Mucosa of stomach (tissue), 1 donor: ENCODE data around the gene RCE1.

Experiments used
- H3K27me3 ChIP-seq: one replicate; pipeline ENCODE4 v1.7.0; 2013; ENCODE audit warnings: mild to moderate bottlenecking, low read length; ENCODE audit not compliant: control insufficient read depth, insufficient read depth
- H3K36me3 ChIP-seq: one replicate; pipeline ENCODE4 v1.7.0; 2013; ENCODE audit warnings: low read length; ENCODE audit not compliant: control insufficient read depth, insufficient read depth
- H3K4me1 ChIP-seq: one replicate; pipeline ENCODE4 v1.7.0; 2013; ENCODE audit warnings: mild to moderate bottlenecking, low read length; ENCODE audit not compliant: control insufficient read depth, insufficient read depth
- H3K4me3 ChIP-seq: one replicate; pipeline ENCODE4 v1.7.0; 2013; ENCODE audit warnings: low read length
- H3K9ac ChIP-seq: one replicate; pipeline ENCODE4 v1.7.0; 2013; ENCODE audit warnings: mild to moderate bottlenecking, low read length, moderate library complexity
- H3K9me3 ChIP-seq: one replicate; pipeline ENCODE4 v1.7.0; 2013; ENCODE audit warnings: mild to moderate bottlenecking, low read length, moderate library complexity; ENCODE audit not compliant: control insufficient read depth
- donor health status: Pancreatic carcinoma.

RCE1 gene

GRCh38 chr11:66846671-66847091 lies 3.4 kb downstream of the RCE1 start:
- Histone ChIP-seq H3K36me3 (peaks cover 6% of the 10 kb centered on the region), H3K9me3 (no peaks in the 10 kb centered on the region), H3K4me1 (peaks cover 20% of the 10 kb centered on the region), H3K9ac (no peak overlapping the region), H3K4me3 (no peak overlapping the region), H3K27me3 (no peaks in the 10 kb centered on the region)

- H3K4me3 ChIP-seq, result no peak overlapping the region
- H3K27me3 ChIP-seq, result no peaks in the 10 kb centered on the region
- peaks cover 6% of the 10 kb centered on the region for H3K36me3 ChIP-seq
- no peak overlapping the region for H3K9ac ChIP-seq
- peaks cover 11% of the 10 kb centered on the region for H3K4me1 ChIP-seq
- no peaks in the 10 kb centered on the region for H3K9me3 ChIP-seq
Observed at GRCh38 chr11:66847461-66848232, 4.4 kb downstream of the RCE1 start.

- H3K9ac ChIP-seq, result no peak overlapping the region
- peaks cover 9% of the 10 kb centered on the region for H3K4me1 ChIP-seq
- H3K27me3 ChIP-seq, result no peaks in the 10 kb centered on the region
- H3K4me3 ChIP-seq, result no peak overlapping the region
- H3K36me3 ChIP-seq, result peaks cover 6% of the 10 kb centered on the region
- H3K9me3 ChIP-seq, result no peaks in the 10 kb centered on the region
Observed at GRCh38 chr11:66848671-66849500, 5.6 kb downstream of the RCE1 start.

- Histone ChIP-seq H3K4me3 (no peak overlapping the region), H3K9me3 (no peaks in the 10 kb centered on the region), H3K9ac (no peak overlapping the region), H3K4me1 (peaks cover 1% of the 10 kb centered on the region), H3K27me3 (no peaks in the 10 kb centered on the region), H3K36me3 (peaks cover 6% of the 10 kb centered on the region)
Observed at GRCh38 chr11:66849501-66850234, 6.4 kb downstream of the RCE1 start.

GRCh38 chr11:66850235-66850587 lies 7.0 kb downstream of the RCE1 start:
- Histone ChIP-seq H3K4me3 (no peak overlapping the region), H3K27me3 (no peaks in the 10 kb centered on the region), H3K9me3 (no peaks in the 10 kb centered on the region), H3K9ac (no peak overlapping the region), H3K4me1 (no peaks in the 10 kb centered on the region), H3K36me3 (peaks cover 6% of the 10 kb centered on the region)

- H3K9me3 ChIP-seq, result no peaks in the 10 kb centered on the region
- H3K27me3 ChIP-seq, result no peaks in the 10 kb centered on the region
- H3K4me3 ChIP-seq, result no peak overlapping the region
- no peak overlapping the region for H3K9ac ChIP-seq
- peaks cover 4% of the 10 kb centered on the region for H3K4me1 ChIP-seq
- H3K36me3 ChIP-seq, result peaks cover 2% of the 10 kb centered on the region
Observed at GRCh38 chr11:66850588-66851238, 7.5 kb downstream of the RCE1 start.

- no peaks in the 10 kb centered on the region for H3K9me3 ChIP-seq
- H3K4me3 ChIP-seq, result no peak overlapping the region
- H3K36me3 ChIP-seq, result no peaks in the 10 kb centered on the region
- peaks cover 6% of the 10 kb centered on the region for H3K4me1 ChIP-seq
- no peak overlapping the region for H3K9ac ChIP-seq
- H3K27me3 ChIP-seq, result no peaks in the 10 kb centered on the region
Observed at GRCh38 chr11:66851239-66851596, 8.0 kb downstream of the RCE1 start.

GRCh38 chr11:66851698-66852465 lies 8.6 kb downstream of the RCE1 start:
- no peak overlapping the region for H3K4me3 ChIP-seq
- H3K9ac ChIP-seq, result no peak overlapping the region
- no peaks in the 10 kb centered on the region for H3K27me3 ChIP-seq
- no peaks in the 10 kb centered on the region for H3K9me3 ChIP-seq
- H3K36me3 ChIP-seq, result no peaks in the 10 kb centered on the region
- peaks cover 6% of the 10 kb centered on the region for H3K4me1 ChIP-seq

- H3K27me3 ChIP-seq, result no peaks in the 10 kb centered on the region
- no peaks in the 10 kb centered on the region for H3K9me3 ChIP-seq
- H3K9ac ChIP-seq, result no peak overlapping the region
- H3K36me3 ChIP-seq, result no peaks in the 10 kb centered on the region
- no peak overlapping the region for H3K4me3 ChIP-seq
- H3K4me1 ChIP-seq, result peaks cover 6% of the 10 kb centered on the region
Observed at GRCh38 chr11:66852466-66853241, 9.4 kb downstream of the RCE1 start.

- Histone ChIP-seq H3K4me3 (no peak overlapping the region), H3K4me1 (peaks cover 6% of the 10 kb centered on the region), H3K27me3 (no peaks in the 10 kb centered on the region), H3K36me3 (no peaks in the 10 kb centered on the region), H3K9ac (no peak overlapping the region), H3K9me3 (no peaks in the 10 kb centered on the region)
Observed at GRCh38 chr11:66853242-66854229, 10.3 kb downstream of the RCE1 start.
